ENCODE results near the gene DIPK1B.

DNA sequence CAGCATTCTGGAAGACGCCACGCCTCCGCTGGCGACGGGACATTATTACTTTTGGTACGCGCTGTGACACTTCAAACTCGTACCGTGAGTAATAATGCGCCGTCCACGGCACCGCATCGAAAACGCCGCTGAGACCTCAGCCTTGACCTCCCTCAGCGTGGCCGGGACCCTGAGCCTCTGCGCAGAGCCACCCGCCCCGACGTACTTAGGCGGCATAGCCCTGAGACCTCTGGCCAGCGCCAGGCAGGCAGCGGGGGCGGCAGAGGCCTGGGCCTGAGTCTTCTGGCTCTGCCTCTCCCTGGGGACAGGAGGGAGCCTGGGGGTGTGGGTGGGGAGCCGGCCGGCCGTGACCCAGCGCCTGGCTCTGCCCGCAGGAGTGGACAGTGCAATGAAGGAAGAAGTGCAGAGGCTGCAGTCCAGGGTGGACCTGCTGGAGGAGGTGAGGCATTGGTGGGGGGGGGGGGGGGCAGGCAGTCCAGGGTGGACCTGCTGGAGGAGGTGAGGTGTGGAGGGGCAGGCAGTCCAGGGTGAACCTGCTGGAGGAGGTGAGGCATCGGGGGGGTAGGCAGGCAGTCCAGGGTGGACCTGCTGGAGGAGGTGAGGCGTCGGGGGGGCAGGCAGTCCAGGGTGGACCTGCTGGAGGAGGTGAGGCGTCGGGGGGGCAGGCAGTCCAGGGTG, 41.7 kb upstream of the DIPK1B start:
- TF ChIP-seq, protein P1, sequence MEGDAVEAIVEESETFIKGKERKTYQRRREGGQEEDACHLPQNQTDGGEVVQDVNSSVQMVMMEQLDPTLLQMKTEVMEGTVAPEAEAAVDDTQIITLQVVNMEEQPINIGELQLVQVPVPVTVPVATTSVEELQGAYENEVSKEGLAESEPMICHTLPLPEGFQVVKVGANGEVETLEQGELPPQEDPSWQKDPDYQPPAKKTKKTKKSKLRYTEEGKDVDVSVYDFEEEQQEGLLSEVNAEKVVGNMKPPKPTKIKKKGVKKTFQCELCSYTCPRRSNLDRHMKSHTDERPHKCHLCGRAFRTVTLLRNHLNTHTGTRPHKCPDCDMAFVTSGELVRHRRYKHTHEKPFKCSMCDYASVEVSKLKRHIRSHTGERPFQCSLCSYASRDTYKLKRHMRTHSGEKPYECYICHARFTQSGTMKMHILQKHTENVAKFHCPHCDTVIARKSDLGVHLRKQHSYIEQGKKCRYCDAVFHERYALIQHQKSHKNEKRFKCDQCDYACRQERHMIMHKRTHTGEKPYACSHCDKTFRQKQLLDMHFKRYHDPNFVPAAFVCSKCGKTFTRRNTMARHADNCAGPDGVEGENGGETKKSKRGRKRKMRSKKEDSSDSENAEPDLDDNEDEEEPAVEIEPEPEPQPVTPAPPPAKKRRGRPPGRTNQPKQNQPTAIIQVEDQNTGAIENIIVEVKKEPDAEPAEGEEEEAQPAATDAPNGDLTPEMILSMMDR (IDR thresholded peaks at IDR 0.05): no peak
- no peak for TF ChIP-seq POLR2A (IDR thresholded peaks at IDR 0.05)
